ENCODE data around the gene BCR. TPM values are rescaled to one million over a fixed set of nuclear protein-coding genes. Genes with fewer than 3 reads are reported as not detected.

The BCR gene
- total RNA-seq, 1 donor from 2014 or later = 30.0 TPM

DNA sequence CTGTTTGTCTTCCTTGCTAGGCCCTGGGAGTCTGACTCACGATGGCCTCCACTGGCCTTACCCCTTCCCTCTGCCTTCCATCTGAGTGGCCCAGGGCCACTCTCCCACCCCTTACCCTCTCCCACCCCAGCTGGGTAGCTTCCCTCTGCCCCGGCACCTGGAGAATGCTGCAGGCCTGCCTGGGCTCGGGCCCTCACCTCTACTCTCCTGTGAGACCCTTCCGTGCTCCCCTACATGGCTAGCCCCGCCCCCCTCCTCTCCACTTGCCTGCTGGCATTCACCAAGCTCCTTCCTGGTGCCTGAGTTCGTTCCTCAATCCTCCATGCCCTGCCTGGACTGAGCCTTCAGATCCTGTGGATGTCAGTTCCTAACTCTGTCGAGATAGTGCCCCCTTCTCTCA, 26.3 kb upstream of the BCR start:
- H3K9me3 Mint-ChIP-seq (ENCODE audit: low read depth) = peaks cover 2% of the 10 kb centered on the region
- no peak for DNase-seq (ENCODE audit: low spot score)
- no peak overlapping the region for H3K4me3 Mint-ChIP-seq (ENCODE audit: unreplicated experiment)
- H3K4me1 Mint-ChIP-seq (ENCODE audit: low read depth) = no peaks in the 10 kb centered on the region
- H3K27ac Mint-ChIP-seq (ENCODE audit: unreplicated experiment) = no peak overlapping the region
- H3K36me3 Mint-ChIP-seq (ENCODE audit: low read depth) = peaks cover 4% of the 10 kb centered on the region
- TF ChIP-seq, protein P1, sequence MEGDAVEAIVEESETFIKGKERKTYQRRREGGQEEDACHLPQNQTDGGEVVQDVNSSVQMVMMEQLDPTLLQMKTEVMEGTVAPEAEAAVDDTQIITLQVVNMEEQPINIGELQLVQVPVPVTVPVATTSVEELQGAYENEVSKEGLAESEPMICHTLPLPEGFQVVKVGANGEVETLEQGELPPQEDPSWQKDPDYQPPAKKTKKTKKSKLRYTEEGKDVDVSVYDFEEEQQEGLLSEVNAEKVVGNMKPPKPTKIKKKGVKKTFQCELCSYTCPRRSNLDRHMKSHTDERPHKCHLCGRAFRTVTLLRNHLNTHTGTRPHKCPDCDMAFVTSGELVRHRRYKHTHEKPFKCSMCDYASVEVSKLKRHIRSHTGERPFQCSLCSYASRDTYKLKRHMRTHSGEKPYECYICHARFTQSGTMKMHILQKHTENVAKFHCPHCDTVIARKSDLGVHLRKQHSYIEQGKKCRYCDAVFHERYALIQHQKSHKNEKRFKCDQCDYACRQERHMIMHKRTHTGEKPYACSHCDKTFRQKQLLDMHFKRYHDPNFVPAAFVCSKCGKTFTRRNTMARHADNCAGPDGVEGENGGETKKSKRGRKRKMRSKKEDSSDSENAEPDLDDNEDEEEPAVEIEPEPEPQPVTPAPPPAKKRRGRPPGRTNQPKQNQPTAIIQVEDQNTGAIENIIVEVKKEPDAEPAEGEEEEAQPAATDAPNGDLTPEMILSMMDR (IDR thresholded peaks at IDR 0.05) = no peak
- peaks cover 1% of the 10 kb centered on the region for H3K27me3 Mint-ChIP-seq (ENCODE audit: low read depth)

DNA sequence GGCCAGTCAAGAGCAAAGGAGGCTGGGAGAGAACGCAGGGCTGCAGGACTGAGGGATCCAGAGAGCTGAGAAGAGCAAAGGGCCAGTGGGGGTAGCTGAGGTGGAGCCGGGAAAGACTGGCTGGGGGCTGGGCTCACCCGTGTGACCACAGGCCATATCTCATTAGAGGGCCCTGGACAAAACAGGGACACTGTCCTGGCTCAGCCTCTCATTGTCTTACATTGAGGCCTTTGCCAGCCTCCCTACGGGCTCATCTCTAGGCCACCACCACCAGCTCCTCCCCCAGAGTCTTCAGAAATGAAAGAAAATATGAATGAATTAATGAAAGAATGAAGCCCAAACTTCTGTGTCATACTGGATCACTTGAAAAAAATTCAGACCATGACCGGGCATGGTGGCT, 25.8 kb upstream of the BCR start:
- Mint-ChIP-seq H3K27ac (ENCODE audit: unreplicated experiment) (no peak overlapping the region), H3K9me3 (ENCODE audit: low read depth) (peaks cover 2% of the 10 kb centered on the region), H3K27me3 (ENCODE audit: low read depth) (peaks cover 1% of the 10 kb centered on the region), H3K36me3 (ENCODE audit: low read depth) (peaks cover 4% of the 10 kb centered on the region), H3K4me1 (ENCODE audit: low read depth) (no peaks in the 10 kb centered on the region), H3K4me3 (ENCODE audit: unreplicated experiment) (no peak overlapping the region)
- no peak for DNase-seq (ENCODE audit: low spot score)
- TF ChIP-seq, protein P1 (IDR thresholded peaks at IDR 0.05) = no peak

DNA sequence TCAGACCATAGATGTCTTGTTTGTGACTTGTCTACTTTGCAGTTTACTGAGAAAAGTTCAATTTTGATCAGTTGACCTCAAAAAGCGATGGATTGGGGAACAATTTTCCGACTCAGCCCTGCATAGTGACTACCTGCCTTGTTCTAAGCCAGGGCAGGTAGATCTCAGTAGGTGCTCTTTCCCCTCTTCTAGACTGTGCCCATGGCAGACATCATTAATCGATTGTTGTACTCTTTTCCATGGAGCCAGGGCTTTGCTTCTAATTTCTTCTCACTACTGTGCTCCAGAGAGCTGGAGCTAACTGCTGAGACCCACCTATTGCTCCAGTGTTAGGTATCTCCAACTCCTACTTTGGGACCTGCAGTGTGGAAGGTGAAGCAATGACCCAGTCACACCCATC, 25.2 kb upstream of the BCR start:
- Mint-ChIP-seq H3K9me3 (ENCODE audit: low read depth) (peaks cover 2% of the 10 kb centered on the region), H3K4me1 (ENCODE audit: low read depth) (no peaks in the 10 kb centered on the region), H3K27me3 (ENCODE audit: low read depth) (peaks cover 1% of the 10 kb centered on the region), H3K27ac (ENCODE audit: unreplicated experiment) (no peak overlapping the region), H3K4me3 (ENCODE audit: unreplicated experiment) (no peak overlapping the region), H3K36me3 (ENCODE audit: low read depth) (peaks cover 2% of the 10 kb centered on the region)
- DNase-seq (ENCODE audit: low spot score) = no peak
- TF ChIP-seq, protein P1 (IDR thresholded peaks at IDR 0.05) = no peak

DNA sequence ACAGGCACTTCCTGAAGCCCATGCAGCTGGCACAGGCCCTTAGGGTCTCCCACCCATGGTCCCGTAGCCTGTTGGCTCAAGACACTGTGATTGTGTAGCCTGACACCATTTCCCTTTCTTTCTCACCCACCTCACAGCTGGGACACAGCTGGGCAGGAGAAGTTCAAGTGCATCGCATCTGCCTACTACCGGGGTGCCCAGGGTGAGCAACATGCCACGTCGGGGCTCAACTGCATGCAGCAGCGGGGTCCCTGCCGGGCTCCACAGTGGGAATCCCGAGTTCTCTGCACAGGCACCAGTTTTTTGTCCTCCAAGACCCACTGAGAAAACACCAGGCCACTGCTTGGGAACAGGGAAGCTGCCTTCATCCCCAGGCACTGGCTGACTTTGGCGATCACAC, 24.5 kb upstream of the BCR start:
- peaks cover 2% of the 10 kb centered on the region for H3K36me3 Mint-ChIP-seq (ENCODE audit: low read depth)
- H3K4me3 Mint-ChIP-seq (ENCODE audit: unreplicated experiment) = no peak overlapping the region
- H3K4me1 Mint-ChIP-seq (ENCODE audit: low read depth) = no peaks in the 10 kb centered on the region
- H3K9me3 Mint-ChIP-seq (ENCODE audit: low read depth) = peaks cover 2% of the 10 kb centered on the region
- TF ChIP-seq, protein P1 (IDR thresholded peaks at IDR 0.05) = no peak
- DNase-seq (ENCODE audit: low spot score) = no peak
- H3K27ac Mint-ChIP-seq (ENCODE audit: unreplicated experiment) = no peak overlapping the region
- H3K27me3 Mint-ChIP-seq (ENCODE audit: low read depth) = peaks cover 1% of the 10 kb centered on the region

DNA sequence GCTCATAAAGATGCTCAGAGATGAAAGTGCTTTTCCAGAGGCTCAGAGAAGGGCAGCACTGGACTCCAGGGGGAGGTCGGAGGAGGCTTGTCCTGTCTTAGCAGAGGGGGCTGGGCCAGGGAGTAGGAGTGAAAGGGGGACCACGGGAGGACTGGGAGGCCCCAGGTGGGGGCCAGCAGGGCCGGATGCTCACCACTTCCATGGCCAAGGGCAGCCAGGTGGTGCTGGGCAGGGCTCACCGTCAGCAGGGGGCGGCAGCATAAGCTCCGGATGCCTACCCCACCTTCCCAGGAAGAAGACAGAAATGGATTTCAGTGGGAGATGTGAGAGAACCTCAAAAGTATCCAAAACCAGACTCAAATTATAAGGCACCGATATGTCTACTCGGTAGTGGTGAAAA, 24.0 kb upstream of the BCR start:
- Mint-ChIP-seq H3K36me3 (ENCODE audit: low read depth) (peaks cover 2% of the 10 kb centered on the region), H3K4me1 (ENCODE audit: low read depth) (no peaks in the 10 kb centered on the region), H3K27ac (ENCODE audit: unreplicated experiment) (no peak overlapping the region), H3K4me3 (ENCODE audit: unreplicated experiment) (no peak overlapping the region), H3K27me3 (ENCODE audit: low read depth) (peaks cover 1% of the 10 kb centered on the region), H3K9me3 (ENCODE audit: low read depth) (peaks cover 2% of the 10 kb centered on the region)
- TF ChIP-seq, protein P1 (IDR thresholded peaks at IDR 0.05) = no peak
- DNase-seq (ENCODE audit: low spot score) = no peak
